GM18519 (cell line): ENCODE data around the gene SSRP1.

ENCODE experiments used
- ATAC-seq: cut with Tn5 transposase; IDR thresholded peaks from one replicate; pipeline ENCODE4 v1.9.1; 2021; ENCODE audit warnings: mild to moderate bottlenecking, moderate library complexity; ENCODE audit not compliant: unreplicated experiment, low FRiP score

Gene SSRP1

GRCh38 chr11:57359896-57360690 is 24.4 kb upstream of the SSRP1 start:
- no peak for ATAC-seq

- no peak for ATAC-seq
Observed at GRCh38 chr11:57359396-57359795, 23.7 kb upstream of the SSRP1 start.

- no peak for ATAC-seq
Observed at GRCh38 chr11:57358991-57359390, 23.3 kb upstream of the SSRP1 start.

- no peak for ATAC-seq
Observed at GRCh38 chr11:57358543-57358961, 22.9 kb upstream of the SSRP1 start.

GRCh38 chr11:57357856-57358255 is 22.2 kb upstream of the SSRP1 start:
- ATAC-seq = no peak

- ATAC-seq = no peak
Observed at GRCh38 chr11:57357310-57357709, 21.6 kb upstream of the SSRP1 start.

- ATAC-seq = no peak
Observed at GRCh38 chr11:57356268-57356667, 20.6 kb upstream of the SSRP1 start.

- no peak for ATAC-seq
Observed at GRCh38 chr11:57354699-57355098, 19.0 kb upstream of the SSRP1 start.

- ATAC-seq = no peak
Observed at GRCh38 chr11:57353852-57354251, 18.2 kb upstream of the SSRP1 start.

- ATAC-seq = no peak
Observed at GRCh38 chr11:57353446-57353845, 17.8 kb upstream of the SSRP1 start.

- ATAC-seq = no peak
Observed at GRCh38 chr11:57353036-57353435, 17.3 kb upstream of the SSRP1 start.

- no peak for ATAC-seq
Observed at GRCh38 chr11:57349491-57350274, 14.0 kb upstream of the SSRP1 start.

- no peak for ATAC-seq
Observed at GRCh38 chr11:57348636-57349313, 13.1 kb upstream of the SSRP1 start.

- no peak for ATAC-seq
Observed at GRCh38 chr11:57348052-57348451, 12.4 kb upstream of the SSRP1 start.

GRCh38 chr11:57347336-57347735 is 11.6 kb upstream of the SSRP1 start:
- no peak for ATAC-seq

GRCh38 chr11:57345555-57346211 is 10.0 kb upstream of the SSRP1 start:
- ATAC-seq = no peak

GRCh38 chr11:57344826-57345225 is 9.1 kb upstream of the SSRP1 start:
- ATAC-seq = no peak

GRCh38 chr11:57343825-57344224 is 8.1 kb upstream of the SSRP1 start:
- ATAC-seq = no peak

GRCh38 chr11:57342702-57343101 is 7.0 kb upstream of the SSRP1 start:
- no peak for ATAC-seq

- no peak for ATAC-seq
Observed at GRCh38 chr11:57341250-57341808, 5.6 kb upstream of the SSRP1 start.
